ENCODE measurements around the gene INF2. TPM values are rescaled to one million over a fixed set of nuclear protein-coding genes. Genes with fewer than 3 reads are reported as not detected.

The INF2 gene
- total RNA-seq, 6 experiments from 2014 or later: 47.5 to 98.2 (median 71.4) TPM

- ATAC-seq (no peak), DNase-seq (no peak)
- intact Hi-C loops (cut with DNase I): no loop called here
- Histone ChIP-seq H3K9me3 (no peaks in the 10 kb centered on the region), H3K36me3 (peaks cover 5 to 37% (median 12%) of the 10 kb centered on the region in 4 donors), H3K4me1 (peaks cover 0 to 33% (median 10%) of the 10 kb centered on the region in 4 donors), H3K4me3 (no peak overlapping the region), H3K27me3 (no peaks in the 10 kb centered on the region), H3K27ac (no peak overlapping the region)
- TF ChIP-seq CTCF (IDR thresholded peaks at IDR 0.05): no peak
- TF ChIP-seq POLR2A (IDR thresholded peaks at IDR 0.05): no peak
- 15% methylated on average over 4 of the region's 11 CpGs for WGBS (ENCODE audit: insufficient coverage, low coverage, low lambda C conversion rate, missing lambda C conversion rate)
Measured at GRCh38 chr14:104755621-104756020, 66.2 kb downstream of the INF2 start.

- TF ChIP-seq POLR2A (IDR thresholded peaks at IDR 0.05) (no peak), CTCF (IDR thresholded peaks at IDR 0.05) (no peak)
- Histone ChIP-seq H3K36me3 (peaks cover 5 to 37% (median 12%) of the 10 kb centered on the region in 4 donors), H3K27me3 (no peaks in the 10 kb centered on the region), H3K4me3 (no peak overlapping the region), H3K27ac (no peak overlapping the region), H3K9me3 (no peaks in the 10 kb centered on the region), H3K4me1 (peaks cover 0 to 33% (median 10%) of the 10 kb centered on the region in 4 donors)
- ATAC-seq: no peak
- DNase-seq: no peak
- WGBS (ENCODE audit: insufficient coverage, low coverage, low lambda C conversion rate, missing lambda C conversion rate): 44% methylated on average over 6 of the region's 27 CpGs
- intact Hi-C loops (cut with DNase I): no loop called here
Measured at GRCh38 chr14:104756477-104757237, 67.2 kb downstream of the INF2 start.

GRCh38 chr14:104757238-104757585 lies 67.8 kb downstream of the INF2 start:
- no peaks in the 10 kb centered on the region for H3K9me3 ChIP-seq
- intact Hi-C loops (cut with DNase I): no loop called here
- TF ChIP-seq CTCF (IDR thresholded peaks at IDR 0.05) (no peak), POLR2A (IDR thresholded peaks at IDR 0.05) (no peak)
- H3K4me1 ChIP-seq: peaks cover 0 to 29% (median 10%) of the 10 kb centered on the region in 4 donors
- DNase-seq: no peak
- no peak for ATAC-seq
- 71% methylated on average over 3 of the region's 10 CpGs for WGBS (ENCODE audit: insufficient coverage, low coverage, low lambda C conversion rate, missing lambda C conversion rate)
- H3K27ac ChIP-seq: no peak overlapping the region
- no peaks in the 10 kb centered on the region for H3K27me3 ChIP-seq
- no peak overlapping the region for H3K4me3 ChIP-seq
- H3K36me3 ChIP-seq: peaks cover 5 to 37% (median 12%) of the 10 kb centered on the region in 4 donors

GRCh38 chr14:104757681-104758392 lies 68.4 kb downstream of the INF2 start:
- no peak overlapping the region for H3K4me3 ChIP-seq
- no peaks in the 10 kb centered on the region for H3K27me3 ChIP-seq
- intact Hi-C loops (cut with DNase I): no loop called here
- TF ChIP-seq POLR2A (IDR thresholded peaks at IDR 0.05) (no peak), CTCF (IDR thresholded peaks at IDR 0.05) (no peak)
- 90% methylated on average over 5 of the region's 19 CpGs for WGBS (ENCODE audit: insufficient coverage, low coverage, low lambda C conversion rate, missing lambda C conversion rate)
- no peaks in the 10 kb centered on the region for H3K9me3 ChIP-seq
- no peak for DNase-seq
- H3K27ac ChIP-seq: no peak overlapping the region
- ATAC-seq: no peak
- H3K4me1 ChIP-seq: peaks cover 0 to 28% (median 10%) of the 10 kb centered on the region in 4 donors
- peaks cover 5 to 37% (median 12%) of the 10 kb centered on the region in 4 donors for H3K36me3 ChIP-seq

Data from right lobe of liver (tissue), 6 donors.